ENCODE results near the gene MAB21L2.

Gene MAB21L2

DNA sequence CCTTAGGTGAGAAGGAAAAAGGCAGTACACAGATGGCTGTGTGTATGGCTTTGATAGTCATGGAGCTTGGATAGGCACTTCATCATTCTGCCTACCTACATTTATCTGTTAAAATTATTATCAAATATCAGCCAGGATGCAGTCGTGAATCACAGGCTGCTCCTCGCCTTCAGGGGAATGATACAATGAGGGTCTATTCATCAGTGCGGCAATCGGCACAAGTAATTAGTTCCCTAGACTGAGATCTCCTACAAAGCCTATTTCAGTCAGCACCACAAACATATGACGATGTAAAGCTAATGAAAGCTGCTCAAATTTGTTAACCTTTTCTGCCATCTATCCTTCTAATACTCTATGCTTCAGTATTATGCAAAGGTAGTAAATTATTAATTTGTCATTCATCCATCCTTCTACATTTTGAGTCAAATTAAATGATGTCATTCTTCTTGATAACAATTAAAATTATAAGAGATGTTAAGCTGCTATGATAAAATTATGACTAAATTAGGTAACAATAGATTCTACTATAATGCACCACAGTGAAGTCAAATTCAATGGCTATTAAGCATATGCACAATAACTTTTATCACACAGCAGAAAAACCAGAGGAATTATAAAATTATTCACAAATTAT lies 19.0 kb downstream of the MAB21L2 start:
- Histone ChIP-seq H3K27me3 (ENCODE audit: low read depth) (no peaks in the 10 kb centered on the region), H3K9me3 (no peaks in the 10 kb centered on the region), H3K4me3 (no peak overlapping the region), H3K4me1 (no peaks in the 10 kb centered on the region), H3K36me3 (replicated peaks) (no peaks in the 10 kb centered on the region)
- no peak for DNase-seq (ENCODE audit: low spot score in 2 of 2)
- in situ Hi-C loops (cut with MboI; ENCODE audit: low sequenced_read_pairs) = no loop called here

DNA sequence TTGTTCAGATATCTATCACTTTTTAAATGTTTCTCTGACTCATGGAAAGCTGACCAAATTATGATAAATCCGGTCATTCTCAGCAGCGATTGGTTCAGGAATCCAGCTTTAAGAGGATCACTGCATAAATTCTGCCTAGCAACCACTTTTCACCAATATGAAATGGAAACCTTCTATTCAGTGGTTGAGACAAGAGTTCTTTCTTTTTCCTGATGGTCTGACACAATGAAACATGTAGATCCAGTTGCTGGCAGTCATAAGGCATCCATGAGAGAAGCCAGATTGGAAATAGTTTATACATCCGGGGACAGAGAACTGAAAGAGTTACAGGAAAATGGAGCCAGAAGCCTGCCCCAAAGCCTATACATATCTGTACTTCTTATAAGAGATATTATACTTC lies 27.2 kb downstream of the MAB21L2 start:
- in situ Hi-C loops (cut with MboI; ENCODE audit: low sequenced_read_pairs) = no loop called here
- Histone ChIP-seq H3K4me3 (no peak overlapping the region), H3K36me3 (replicated peaks) (no peaks in the 10 kb centered on the region), H3K4me1 (no peaks in the 10 kb centered on the region), H3K9me3 (no peaks in the 10 kb centered on the region), H3K27me3 (ENCODE audit: low read depth) (no peaks in the 10 kb centered on the region)
- no peak for DNase-seq (ENCODE audit: low spot score in 2 of 2)

DNA sequence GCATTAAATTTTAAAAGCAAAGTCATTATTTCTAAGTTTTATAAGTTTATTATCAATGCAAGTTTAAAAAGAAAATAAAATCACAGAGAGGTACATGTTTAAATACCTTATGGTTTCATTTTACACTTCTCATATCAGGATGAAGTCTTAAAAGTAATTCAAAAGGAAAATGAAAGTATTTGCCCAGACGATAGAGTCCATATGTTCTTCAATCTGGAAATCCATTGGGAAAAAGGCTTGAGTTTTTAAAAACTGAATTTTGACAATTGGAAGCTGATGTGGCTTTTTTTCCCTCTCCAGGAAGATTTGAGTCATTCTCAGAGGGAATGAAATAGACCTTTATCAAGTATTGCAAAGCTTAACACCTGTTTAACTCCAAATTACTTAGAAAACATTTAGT lies 37.1 kb downstream of the MAB21L2 start:
- Histone ChIP-seq H3K36me3 (replicated peaks) (no peaks in the 10 kb centered on the region), H3K27me3 (ENCODE audit: low read depth) (no peaks in the 10 kb centered on the region), H3K4me3 (no peak overlapping the region), H3K9me3 (no peaks in the 10 kb centered on the region), H3K4me1 (no peaks in the 10 kb centered on the region; the same call in 1 of the 2 replicates)
- in situ Hi-C loops (cut with MboI; ENCODE audit: low sequenced_read_pairs) = no loop called here
- no peak for DNase-seq (ENCODE audit: low spot score in 2 of 2)

DNA sequence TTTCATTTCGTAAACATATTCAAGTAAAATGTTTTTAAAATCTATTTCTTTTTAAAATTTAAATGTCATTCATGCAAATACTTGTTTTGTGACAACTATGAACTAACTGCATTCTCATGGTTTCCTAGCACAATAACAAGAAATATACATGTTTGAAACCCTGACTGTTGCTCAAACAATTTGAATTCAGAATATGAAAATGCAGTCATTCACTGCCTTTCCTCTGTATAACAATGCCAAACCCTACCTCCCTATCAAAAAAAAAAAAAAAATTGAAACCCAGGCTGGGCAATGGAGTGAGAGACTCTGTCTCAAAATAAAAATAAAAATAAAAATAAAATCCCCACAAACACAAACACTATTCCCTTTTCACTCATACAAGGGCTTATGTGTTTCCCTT lies 42.1 kb downstream of the MAB21L2 start:
- no peak overlapping the region for H3K4me3 ChIP-seq
- no peaks in the 10 kb centered on the region for H3K36me3 ChIP-seq (replicated peaks)
- H3K4me1 ChIP-seq = peaks cover 5% of the 10 kb centered on the region; the same call in 1 of the 2 replicates
- in situ Hi-C loops (cut with MboI; ENCODE audit: low sequenced_read_pairs) = no loop called here
- DNase-seq (ENCODE audit: low spot score in 2 of 2) = no peak
- no peaks in the 10 kb centered on the region for H3K27me3 ChIP-seq (ENCODE audit: low read depth)
- no peaks in the 10 kb centered on the region for H3K9me3 ChIP-seq

DNA sequence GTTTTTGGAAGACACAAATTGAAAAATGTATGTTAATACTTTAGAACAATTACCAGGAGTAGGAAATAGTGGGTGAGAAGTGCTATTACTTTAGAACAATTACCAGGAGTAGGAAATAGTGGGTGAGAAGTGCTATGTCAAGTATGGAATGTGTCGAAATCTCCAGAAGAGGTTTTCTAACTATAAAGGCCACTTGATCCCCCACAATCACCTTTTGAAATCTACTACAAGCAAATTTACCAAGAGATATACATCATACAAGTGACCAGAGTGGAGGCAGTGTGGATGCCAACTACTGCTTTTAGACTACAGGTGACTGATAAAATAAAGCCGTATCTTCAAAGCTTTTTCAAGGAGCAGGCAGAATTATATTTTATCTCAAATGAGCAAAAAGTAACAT lies 43.1 kb downstream of the MAB21L2 start:
- in situ Hi-C loops (cut with MboI; ENCODE audit: low sequenced_read_pairs) = no loop called here
- Histone ChIP-seq H3K4me3 (no peak overlapping the region), H3K36me3 (replicated peaks) (no peaks in the 10 kb centered on the region), H3K9me3 (no peaks in the 10 kb centered on the region), H3K4me1 (peaks cover 5% of the 10 kb centered on the region; the same call in 1 of the 2 replicates), H3K27me3 (ENCODE audit: low read depth) (no peaks in the 10 kb centered on the region)
- DNase-seq (ENCODE audit: low spot score in 2 of 2) = no peak

DNA sequence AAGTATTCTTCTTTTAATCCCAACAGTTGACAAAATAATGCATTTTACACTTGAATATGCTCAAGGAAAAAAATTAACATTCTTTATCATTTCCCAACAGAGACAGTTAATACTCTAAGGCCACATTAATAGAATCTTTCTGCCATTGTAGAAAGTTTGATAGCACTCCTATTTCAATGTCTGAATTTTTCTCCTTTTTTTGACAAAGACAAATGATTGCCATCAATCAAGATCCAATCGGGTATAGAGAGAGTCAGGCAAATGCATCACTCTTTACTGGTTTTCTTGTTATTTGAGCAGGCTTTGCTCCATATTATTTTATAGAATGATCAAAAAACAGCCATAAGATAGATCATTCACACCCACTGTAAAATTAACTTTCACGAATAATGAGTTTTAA lies 46.1 kb downstream of the MAB21L2 start:
- no peaks in the 10 kb centered on the region for H3K9me3 ChIP-seq
- no peak overlapping the region for H3K4me3 ChIP-seq
- in situ Hi-C loops (cut with MboI; ENCODE audit: low sequenced_read_pairs) = no loop called here
- no peaks in the 10 kb centered on the region for H3K36me3 ChIP-seq (replicated peaks)
- no peaks in the 10 kb centered on the region for H3K27me3 ChIP-seq (ENCODE audit: low read depth)
- DNase-seq (ENCODE audit: low spot score in 2 of 2) = no peak
- peaks cover 5% of the 10 kb centered on the region; the same call in 1 of the 2 replicates for H3K4me1 ChIP-seq

DNA sequence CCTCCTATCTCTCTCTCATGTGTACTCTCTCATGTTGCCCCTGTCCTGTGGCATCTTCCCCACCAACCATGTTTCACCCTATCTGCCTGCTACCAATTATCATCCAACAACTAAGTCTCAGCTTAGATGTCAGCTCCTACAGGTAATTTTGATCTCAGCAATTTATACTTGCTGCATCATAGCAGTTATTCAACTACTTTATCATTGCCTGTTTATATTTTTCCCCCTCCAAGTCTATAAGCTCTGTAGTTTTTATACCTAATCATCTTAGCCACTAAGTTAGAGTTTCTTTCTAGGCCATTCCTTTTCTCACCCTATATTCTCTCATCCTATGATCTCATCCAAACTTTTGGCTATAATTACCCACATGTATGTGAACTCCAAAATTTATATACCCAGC lies 50.7 kb downstream of the MAB21L2 start:
- Histone ChIP-seq H3K36me3 (replicated peaks) (no peaks in the 10 kb centered on the region), H3K27me3 (ENCODE audit: low read depth) (no peaks in the 10 kb centered on the region), H3K4me3 (no peak overlapping the region), H3K9me3 (no peaks in the 10 kb centered on the region), H3K4me1 (no peaks in the 10 kb centered on the region)
- in situ Hi-C loops (cut with MboI; ENCODE audit: low sequenced_read_pairs) = no loop called here
- no peak for DNase-seq (ENCODE audit: low spot score in 2 of 2)
